Right lobe of liver (tissue), 6 donors: Measurements from ENCODE around the gene DSCAML1. TPM values are rescaled to one million over a fixed set of nuclear protein-coding genes. Genes with fewer than 3 reads are reported as not detected.

Experiments
- ATAC-seq, 4 donors: fragments of 200-7000 bp; cut with Tn5 transposase; one replicate each; pipeline ENCODE4 v1.9.1; 2020; ENCODE audit warnings: mild to moderate bottlenecking in 4 of 4, moderate library complexity in 4 of 4
- DNase-seq, 3 donors: peaks; one replicate each; pipeline ENCODE4 v3.0.0-alpha.2; 2020
- H3K27ac ChIP-seq, 3 donors: fragments of 200-600 bp; one replicate each; pipeline ENCODE4 v1.8.0; 2022
- H3K27me3 ChIP-seq, 2 donors: fragments of 200-600 bp; one replicate each; pipeline ENCODE4 v1.8.0; 2022
- H3K36me3 ChIP-seq, 4 donors: fragments of 200-600 bp; sonication (generic) in 1 of 4; one replicate each; pipeline versions ENCODE4 v1.5.1 to v1.8.0; 2017 to 2022; ENCODE audit warnings: control low read depth in 1 of 4
- H3K4me1 ChIP-seq, 4 donors: fragments of 200-600 bp; sonication (generic) in 1 of 4; one replicate each; pipeline versions ENCODE4 v1.5.1 to v1.8.0; 2017 to 2022; ENCODE audit warnings: control low read depth in 1 of 4
- H3K4me3 ChIP-seq, 3 donors: fragments of 200-600 bp; one replicate each; pipeline ENCODE4 v1.8.0; 2022
- H3K9me3 ChIP-seq, 4 donors: fragments of 200-600 bp; sonication (generic) in 1 of 4; one replicate each; pipeline versions ENCODE4 v1.5.1 to v1.8.0; 2017 to 2022; ENCODE audit warnings: control low read depth in 1 of 4
- POLR2A ChIP-seq: fragments of 450-650 bp; IDR thresholded peaks from one replicate; pipeline ENCODE4 v1.6.1; 2017; ENCODE audit warnings: antibody characterized with exemption, mild to moderate bottlenecking
- WGBS: methylation state at CpG from one replicate; pipeline ENCODE4 v1.1.6; 2018; ENCODE audit warnings: low coverage, low lambda C conversion rate; ENCODE audit not compliant: insufficient coverage; ENCODE audit errors: missing lambda C conversion rate; 5-methylcytosine and 5-hydroxymethylcytosine counted together
- intact Hi-C, 2 donors: fragments of 100-400 bp; cut with DNase I; formaldehyde crosslinking; loops; one replicate each; pipeline versions ENCODE4 v1.11.2 to v1.14.1; 2022
- total RNA-seq, 6 experiments: library from RNA; depleted of rRNA in 2 of 6; stranded (reverse); fragments of >200 nt in 2 of 6; fragmentation: NEBNext Ultra II Directional in 3 of 6; extraction: Animal tissue kit (Norgen Biotek cat#: 25700) in 3 of 6; gene quantifications; one replicate each; pipeline versions ENCODE4 v1.1.0 to v1.2.4, GENCODE V29; 2016 to 2023
- TF ChIP-seq, protein P1 (sequence below), 4 donors: fragments of 200-600 bp in 3 of 4; fragments of 450-650 bp in 1 of 4; IDR thresholded peaks; one replicate each; pipeline versions ENCODE4 v1.5.1 to v1.8.0; 2016 to 2022; ENCODE audit warnings: antibody characterized with exemption in 4 of 4, mild to moderate bottlenecking in 2 of 4
- donor health status: DM: no; HTN: yes; CAD: no.
- donor health status: DM: no; HTN: no; CAD: no.
- donor health status: DM: no; HTN: no; CAD: no.
- donor health status: DM: no; HTN: yes; CAD: no.
- donor health status: DM: no; HTN: yes; CAD: no.

Gene DSCAML1
- total RNA-seq, 6 experiments from 2014 or later, result 0.06 to 0.92 (median 0.22) TPM; not detected in 1

DNA sequence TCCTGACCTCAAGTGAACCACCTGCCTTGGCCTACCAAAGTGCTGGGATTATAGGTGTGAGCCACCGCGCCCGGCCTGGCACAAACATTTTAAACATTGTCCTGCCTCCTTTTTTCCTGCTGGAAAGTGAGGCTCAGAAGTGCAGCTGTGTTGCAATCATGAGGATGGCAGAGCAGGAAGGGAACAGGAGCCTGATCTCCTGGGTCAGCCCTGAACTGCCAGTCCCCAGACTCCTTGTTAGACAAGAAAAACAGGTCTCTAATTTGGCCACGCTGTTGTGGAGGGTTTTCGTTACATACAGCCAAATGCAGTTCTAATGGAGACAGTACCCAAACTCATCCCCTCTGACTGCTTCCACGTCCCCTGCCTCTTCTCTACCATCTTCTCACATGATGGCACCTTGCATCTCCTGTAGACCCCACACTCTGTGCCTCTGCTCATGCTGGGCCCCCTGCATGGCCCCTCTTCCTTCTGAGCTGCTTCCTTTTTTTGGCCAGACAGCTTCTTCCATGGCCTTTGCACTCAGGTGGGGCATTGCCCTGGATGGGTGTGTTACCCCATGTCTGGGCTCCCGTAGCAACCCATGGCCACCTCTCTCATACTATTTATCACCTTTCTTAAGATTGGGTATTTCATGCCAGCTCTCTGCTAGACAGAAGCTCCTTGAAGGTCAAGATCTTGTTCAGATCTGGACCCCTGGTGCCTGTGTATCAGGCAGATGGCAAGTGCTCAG, 242.2 kb downstream of the DSCAML1 start:
- DNase-seq (peak in 1 of 3 donors; percentile 17), ATAC-seq (no peak)
- TF ChIP-seq POLR2A, result no peak

DNA sequence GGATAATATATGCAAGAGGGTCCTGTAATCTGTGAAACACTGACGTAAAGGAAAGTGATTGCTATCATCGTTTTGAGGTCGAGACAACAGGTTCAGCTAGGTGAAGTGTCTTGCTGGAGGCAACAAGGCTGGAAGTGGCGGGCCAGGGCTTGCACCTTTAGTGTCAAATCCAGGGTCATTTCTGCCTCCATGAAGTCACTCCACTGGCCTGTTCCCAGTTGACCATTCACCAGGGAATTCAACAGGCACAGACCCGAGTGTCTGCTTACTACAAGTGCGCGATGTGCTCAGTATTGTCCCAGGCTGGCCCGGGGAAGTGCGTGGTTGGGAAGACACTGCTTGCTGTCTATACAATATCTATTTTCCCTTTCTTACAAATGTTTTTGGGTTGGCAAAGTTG, 244.4 kb downstream of the DSCAML1 start:
- WGBS, result 44% methylated on average over 2 of the region's 9 CpGs
- Histone ChIP-seq H3K4me1 (no peaks in the 10 kb centered on the region), H3K9me3 (no peaks in the 10 kb centered on the region), H3K27ac (no peak overlapping the region), H3K36me3 (no peaks in the 10 kb centered on the region), H3K27me3 (no peaks in the 10 kb centered on the region), H3K4me3 (no peak overlapping the region)
- no peak for TF ChIP-seq POLR2A
- TF ChIP-seq, protein P1, sequence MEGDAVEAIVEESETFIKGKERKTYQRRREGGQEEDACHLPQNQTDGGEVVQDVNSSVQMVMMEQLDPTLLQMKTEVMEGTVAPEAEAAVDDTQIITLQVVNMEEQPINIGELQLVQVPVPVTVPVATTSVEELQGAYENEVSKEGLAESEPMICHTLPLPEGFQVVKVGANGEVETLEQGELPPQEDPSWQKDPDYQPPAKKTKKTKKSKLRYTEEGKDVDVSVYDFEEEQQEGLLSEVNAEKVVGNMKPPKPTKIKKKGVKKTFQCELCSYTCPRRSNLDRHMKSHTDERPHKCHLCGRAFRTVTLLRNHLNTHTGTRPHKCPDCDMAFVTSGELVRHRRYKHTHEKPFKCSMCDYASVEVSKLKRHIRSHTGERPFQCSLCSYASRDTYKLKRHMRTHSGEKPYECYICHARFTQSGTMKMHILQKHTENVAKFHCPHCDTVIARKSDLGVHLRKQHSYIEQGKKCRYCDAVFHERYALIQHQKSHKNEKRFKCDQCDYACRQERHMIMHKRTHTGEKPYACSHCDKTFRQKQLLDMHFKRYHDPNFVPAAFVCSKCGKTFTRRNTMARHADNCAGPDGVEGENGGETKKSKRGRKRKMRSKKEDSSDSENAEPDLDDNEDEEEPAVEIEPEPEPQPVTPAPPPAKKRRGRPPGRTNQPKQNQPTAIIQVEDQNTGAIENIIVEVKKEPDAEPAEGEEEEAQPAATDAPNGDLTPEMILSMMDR (IDR thresholded peaks at IDR 0.05), result no peak
- intact Hi-C loops, result no loop called here
- no peak for ATAC-seq
- DNase-seq, result peak in 1 of 3 donors; percentile 8

More for the DNA sequence above, 242.2 kb downstream of the DSCAML1 start:
- no peaks in the 10 kb centered on the region for H3K4me1 ChIP-seq
- intact Hi-C loops, result no loop called here
- 68% methylated on average over 4 of the region's 7 CpGs for WGBS
- H3K4me3 ChIP-seq, result no peak overlapping the region
- no peaks in the 10 kb centered on the region for H3K9me3 ChIP-seq
- H3K36me3 ChIP-seq, result no peaks in the 10 kb centered on the region
- H3K27ac ChIP-seq, result no peak overlapping the region
- H3K27me3 ChIP-seq, result no peaks in the 10 kb centered on the region

DNA sequence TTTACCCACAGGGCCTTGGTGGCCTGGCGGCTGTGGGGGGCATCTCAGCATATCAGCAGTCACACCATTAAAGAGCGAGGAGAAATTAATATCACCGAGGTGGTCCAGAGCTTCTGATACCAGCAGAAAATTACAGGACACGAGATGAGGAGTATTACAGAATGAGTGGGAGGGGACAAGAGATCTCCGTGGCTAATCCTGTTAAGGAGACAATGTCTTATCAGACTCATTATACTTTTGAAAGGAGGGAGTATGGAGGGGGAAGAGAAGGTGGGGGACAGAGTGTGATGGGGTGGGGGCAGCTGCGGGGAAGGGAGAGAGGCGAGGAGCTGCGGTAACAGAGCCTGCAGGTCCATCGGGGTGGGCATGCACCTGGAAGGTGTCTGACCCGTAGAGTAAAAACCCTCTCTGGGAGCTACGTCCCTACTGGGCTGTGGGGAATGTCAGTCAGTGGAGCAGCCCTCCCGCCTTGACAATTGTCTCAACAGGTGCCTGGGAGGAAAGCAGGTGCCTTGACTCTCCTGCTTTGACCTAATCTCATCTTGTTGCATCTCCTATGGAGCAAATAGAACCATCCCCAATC, 245.2 kb downstream of the DSCAML1 start:
- H3K4me3 ChIP-seq, result no peak overlapping the region
- H3K9me3 ChIP-seq, result no peaks in the 10 kb centered on the region
- no peaks in the 10 kb centered on the region for H3K27me3 ChIP-seq
- intact Hi-C loops, result no loop called here
- ATAC-seq, result no peak
- no peaks in the 10 kb centered on the region for H3K36me3 ChIP-seq
- WGBS, result 55% methylated on average over 6 of the region's 12 CpGs
- H3K4me1 ChIP-seq, result no peaks in the 10 kb centered on the region
- no peak for TF ChIP-seq POLR2A
- no peak overlapping the region for H3K27ac ChIP-seq
- DNase-seq, result peak in 1 of 3 donors; percentile 18

DNA sequence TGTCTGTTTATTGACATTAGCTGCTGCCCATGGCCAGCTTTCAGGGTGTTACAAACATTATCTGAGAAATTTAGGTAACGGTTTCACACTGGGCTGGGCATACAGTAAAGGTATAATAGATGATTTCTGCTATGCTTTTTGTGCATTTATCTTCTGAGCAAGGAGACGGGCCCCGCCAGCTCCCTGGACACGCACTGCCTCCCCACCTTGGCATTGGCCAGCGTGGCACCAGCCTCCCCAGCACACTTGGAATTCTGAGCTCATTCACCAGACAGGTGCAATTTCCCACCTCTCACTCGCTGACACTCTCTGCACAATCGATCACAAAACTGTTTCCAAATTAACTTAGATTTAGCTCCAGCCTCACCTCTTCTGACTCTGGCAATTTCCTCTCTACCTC, 246.6 kb downstream of the DSCAML1 start:
- DNase-seq (peak in 1 of 3 donors; percentile 15), ATAC-seq (no peak)
- no peak overlapping the region for H3K27ac ChIP-seq
- no peaks in the 10 kb centered on the region for H3K9me3 ChIP-seq
- no peaks in the 10 kb centered on the region for H3K27me3 ChIP-seq
- intact Hi-C loops, result no loop called here
- H3K4me1 ChIP-seq, result no peaks in the 10 kb centered on the region
- no peak overlapping the region for H3K4me3 ChIP-seq
- H3K36me3 ChIP-seq, result no peaks in the 10 kb centered on the region
- TF ChIP-seq POLR2A, result no peak
- TF ChIP-seq, protein P1 (IDR thresholded peaks at IDR 0.05), result no peak
- 85% methylated on average over 6 of the region's 7 CpGs for WGBS

DNA sequence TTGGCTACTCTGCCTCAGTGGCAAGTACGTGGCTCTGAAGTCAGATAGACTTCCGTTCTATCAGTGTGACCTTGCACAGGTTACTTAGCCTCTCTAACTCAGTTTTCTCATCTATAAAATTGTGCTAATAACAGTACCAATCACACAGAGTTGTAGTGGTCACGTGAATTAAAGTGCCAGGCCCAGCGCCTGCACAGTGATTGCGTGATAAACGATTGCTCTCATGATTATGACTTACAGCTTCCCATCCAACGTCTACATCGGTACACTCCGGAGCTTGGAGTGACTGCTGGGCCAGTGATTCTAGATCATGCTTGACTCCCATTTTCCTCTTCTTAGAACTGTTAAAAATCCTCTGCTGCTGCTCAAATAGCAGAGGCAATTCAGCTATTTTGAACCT, 247.6 kb downstream of the DSCAML1 start:
- H3K27ac ChIP-seq, result no peak overlapping the region
- 84% methylated on average over 8 of the region's 9 CpGs for WGBS
- no peaks in the 10 kb centered on the region for H3K4me1 ChIP-seq
- ATAC-seq, result no peak
- intact Hi-C loops, result no loop called here
- no peaks in the 10 kb centered on the region for H3K9me3 ChIP-seq
- no peak for TF ChIP-seq POLR2A
- TF ChIP-seq, protein P1 (IDR thresholded peaks at IDR 0.05), result no peak
- no peak overlapping the region for H3K4me3 ChIP-seq
- peak in 1 of 3 donors; percentile 1 for DNase-seq
- no peaks in the 10 kb centered on the region for H3K36me3 ChIP-seq
- H3K27me3 ChIP-seq, result no peaks in the 10 kb centered on the region
